ENCODE measurements around the gene PSTPIP2. TPM values are rescaled to one million over a fixed set of nuclear protein-coding genes. Genes with fewer than 3 reads are reported as not detected.

Gene PSTPIP2
- total RNA-seq, 1 donor: 21.2 TPM

DNA sequence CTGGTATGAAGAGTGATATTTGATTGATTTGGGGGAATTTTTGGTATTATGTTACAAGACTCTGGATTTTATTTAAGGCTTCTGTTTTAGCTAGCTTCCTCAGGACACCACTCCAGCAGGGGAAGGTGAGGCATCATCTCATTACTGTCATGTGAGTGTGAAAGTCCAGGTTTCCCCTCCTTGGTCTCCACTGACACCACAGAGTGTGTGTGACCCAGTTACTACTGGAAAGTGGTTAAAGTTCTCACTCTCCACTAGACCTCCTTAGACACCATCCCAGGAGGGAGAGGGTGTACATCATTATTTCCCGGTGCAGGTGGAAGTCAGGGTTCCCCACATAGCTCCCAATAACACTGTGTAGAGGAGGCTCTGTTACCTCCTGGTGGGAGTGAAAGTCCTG lies 69.1 kb downstream of the PSTPIP2 start:
- no peak overlapping the region for H3K4me3 ChIP-seq (ENCODE audit: low read depth, low read length)
- TF ChIP-seq, protein P1, sequence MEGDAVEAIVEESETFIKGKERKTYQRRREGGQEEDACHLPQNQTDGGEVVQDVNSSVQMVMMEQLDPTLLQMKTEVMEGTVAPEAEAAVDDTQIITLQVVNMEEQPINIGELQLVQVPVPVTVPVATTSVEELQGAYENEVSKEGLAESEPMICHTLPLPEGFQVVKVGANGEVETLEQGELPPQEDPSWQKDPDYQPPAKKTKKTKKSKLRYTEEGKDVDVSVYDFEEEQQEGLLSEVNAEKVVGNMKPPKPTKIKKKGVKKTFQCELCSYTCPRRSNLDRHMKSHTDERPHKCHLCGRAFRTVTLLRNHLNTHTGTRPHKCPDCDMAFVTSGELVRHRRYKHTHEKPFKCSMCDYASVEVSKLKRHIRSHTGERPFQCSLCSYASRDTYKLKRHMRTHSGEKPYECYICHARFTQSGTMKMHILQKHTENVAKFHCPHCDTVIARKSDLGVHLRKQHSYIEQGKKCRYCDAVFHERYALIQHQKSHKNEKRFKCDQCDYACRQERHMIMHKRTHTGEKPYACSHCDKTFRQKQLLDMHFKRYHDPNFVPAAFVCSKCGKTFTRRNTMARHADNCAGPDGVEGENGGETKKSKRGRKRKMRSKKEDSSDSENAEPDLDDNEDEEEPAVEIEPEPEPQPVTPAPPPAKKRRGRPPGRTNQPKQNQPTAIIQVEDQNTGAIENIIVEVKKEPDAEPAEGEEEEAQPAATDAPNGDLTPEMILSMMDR (IDR thresholded peaks at IDR 0.05; ENCODE audit: insufficient read depth, low read depth, low read length): no peak
- DNase-seq (ENCODE audit: low read depth): no peak

DNA sequence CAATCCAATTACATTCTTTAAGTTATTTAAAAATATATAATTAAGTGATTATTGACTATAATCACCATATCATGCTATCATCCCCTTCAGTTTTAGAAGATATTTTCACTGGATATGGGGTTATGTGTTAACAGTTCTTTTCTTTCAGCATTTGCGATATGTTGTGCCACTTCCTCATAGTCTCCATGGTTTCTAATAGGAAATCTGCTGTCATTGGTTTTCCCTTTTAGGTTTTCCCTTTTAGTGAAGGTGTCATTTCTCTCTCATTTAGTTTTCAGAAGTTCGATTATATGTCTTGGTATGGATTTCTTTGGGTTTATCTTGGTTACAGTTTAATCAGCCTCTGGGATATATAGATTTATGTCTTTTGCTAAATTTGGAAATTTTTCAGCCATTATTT lies 70.2 kb downstream of the PSTPIP2 start:
- DNase-seq (ENCODE audit: low read depth): no peak
- TF ChIP-seq, protein P1 (IDR thresholded peaks at IDR 0.05; ENCODE audit: insufficient read depth, low read depth, low read length): no peak
- no peak overlapping the region for H3K4me3 ChIP-seq (ENCODE audit: low read depth, low read length)

DNA sequence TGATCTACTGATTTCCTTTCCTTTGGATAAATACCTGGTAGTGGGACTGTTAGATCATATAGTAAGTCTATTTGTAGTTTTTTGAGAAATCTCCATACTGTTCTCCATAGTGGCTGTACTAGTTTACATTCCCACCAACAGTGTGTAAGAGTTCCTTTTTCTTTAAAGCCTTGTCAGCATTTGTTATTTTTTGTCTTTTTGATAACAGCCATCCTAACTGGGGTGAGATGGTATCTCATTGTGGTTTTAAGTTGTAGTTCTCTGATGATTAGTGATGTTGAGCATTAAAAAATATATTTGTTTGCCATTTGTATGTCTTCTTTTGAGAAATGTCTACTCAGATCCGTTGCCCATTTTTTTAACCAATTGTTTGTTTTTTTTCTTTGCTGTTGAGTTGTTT lies 71.0 kb downstream of the PSTPIP2 start:
- no peak overlapping the region for H3K4me3 ChIP-seq (ENCODE audit: low read depth, low read length)
- DNase-seq (ENCODE audit: low read depth): no peak
- TF ChIP-seq, protein P1 (IDR thresholded peaks at IDR 0.05; ENCODE audit: insufficient read depth, low read depth, low read length): no peak

DNA sequence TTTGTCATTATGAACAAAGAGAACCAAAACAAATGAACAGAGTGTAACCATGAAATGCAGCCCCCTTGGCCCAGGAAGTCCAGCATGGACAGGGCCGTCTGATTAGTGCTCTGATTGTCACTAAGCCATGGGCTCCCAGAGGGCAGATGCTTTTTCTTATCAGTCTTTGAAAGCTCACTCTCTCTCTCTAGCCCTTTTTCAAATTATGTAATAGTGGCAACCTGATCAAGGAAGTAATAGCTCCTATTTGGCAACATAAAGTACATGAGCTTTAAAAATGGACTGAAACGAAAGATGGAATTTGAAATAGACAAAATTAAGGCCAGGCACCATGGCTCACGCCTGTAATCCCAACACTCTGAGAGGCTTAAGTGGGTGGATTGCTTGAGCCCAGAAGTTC lies 72.5 kb downstream of the PSTPIP2 start:
- no peak overlapping the region for H3K4me3 ChIP-seq (ENCODE audit: low read depth, low read length)
- TF ChIP-seq, protein P1 (IDR thresholded peaks at IDR 0.05; ENCODE audit: insufficient read depth, low read depth, low read length): no peak

DNA sequence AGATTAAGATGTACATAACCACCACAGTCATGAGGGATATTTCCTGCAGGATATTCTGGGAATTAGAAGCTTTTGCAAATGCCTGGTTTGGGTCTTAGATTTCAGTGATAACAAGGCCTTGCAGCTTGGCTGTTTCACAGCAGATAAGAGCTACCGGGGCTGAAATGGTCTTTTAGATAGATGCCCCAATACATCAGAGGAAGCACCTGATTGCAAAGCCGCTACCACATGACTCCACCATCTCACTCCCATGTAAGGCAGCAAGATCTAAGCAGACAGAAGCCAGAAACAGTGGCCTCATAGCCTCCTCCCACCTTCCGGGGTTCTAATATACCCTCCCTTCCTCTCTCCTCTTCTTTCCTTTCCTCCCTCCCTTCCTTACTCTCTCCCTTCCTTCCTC lies 73.8 kb downstream of the PSTPIP2 start:
- H3K4me3 ChIP-seq (ENCODE audit: low read depth, low read length): no peak overlapping the region
- TF ChIP-seq, protein P1 (IDR thresholded peaks at IDR 0.05; ENCODE audit: insufficient read depth, low read depth, low read length): no peak
- DNase-seq (ENCODE audit: low read depth): no peak

More for the DNA sequence above, 72.5 kb downstream of the PSTPIP2 start:
- no peak for DNase-seq (ENCODE audit: low read depth)

DNA sequence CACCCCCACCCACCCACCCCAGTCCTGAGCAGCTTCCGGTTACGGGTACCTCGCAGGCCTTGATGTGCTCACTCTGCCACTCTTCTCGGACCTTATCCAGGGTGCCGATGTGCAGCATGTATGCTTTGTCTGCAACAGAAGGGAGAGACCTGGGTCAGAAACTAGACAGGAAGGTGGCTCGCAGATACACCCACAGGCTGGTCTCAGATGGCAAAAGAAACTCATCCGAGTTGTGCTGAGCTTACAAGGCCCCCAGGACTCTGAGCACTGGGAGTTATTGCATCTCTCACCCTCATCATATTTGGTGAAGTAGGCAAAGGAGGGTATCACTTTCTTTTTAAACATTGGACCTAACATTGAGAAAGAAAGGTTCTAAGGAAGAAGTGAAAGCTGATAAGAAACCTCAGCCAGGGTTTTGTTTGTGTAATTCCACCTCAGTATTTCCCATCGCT lies 74.3 kb downstream of the PSTPIP2 start:
- DNase-seq (ENCODE audit: low read depth): no peak
- no peak overlapping the region for H3K4me3 ChIP-seq (ENCODE audit: low read depth, low read length)
- TF ChIP-seq, protein P1 (IDR thresholded peaks at IDR 0.05; ENCODE audit: insufficient read depth, low read depth, low read length): no peak

DNA sequence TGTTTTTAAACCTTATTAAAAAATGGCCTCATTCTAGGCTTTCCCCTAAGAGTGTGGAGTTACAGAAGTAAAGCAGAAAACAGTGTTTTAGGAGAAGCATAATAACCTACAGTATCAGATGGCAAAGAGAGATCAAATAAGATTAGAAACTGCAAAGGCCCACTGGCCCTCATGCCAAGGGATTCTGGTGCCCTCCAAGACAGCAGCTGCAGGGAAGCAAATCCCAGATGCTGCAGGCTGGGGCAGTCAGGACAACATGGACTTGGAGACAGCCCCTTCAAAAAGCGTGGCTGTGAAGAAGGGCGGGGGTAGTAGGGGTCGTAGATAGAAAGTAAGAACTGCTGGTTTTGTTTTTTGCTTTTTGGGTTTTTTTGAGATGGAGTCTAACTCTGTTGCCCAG lies 76.6 kb downstream of the PSTPIP2 start:
- no peak for DNase-seq (ENCODE audit: low read depth)
- TF ChIP-seq, protein P1 (IDR thresholded peaks at IDR 0.05; ENCODE audit: insufficient read depth, low read depth, low read length): no peak
- H3K4me3 ChIP-seq (ENCODE audit: low read depth, low read length): no peak overlapping the region

Measured in fibroblast of villous mesenchyme (primary cell).